K562 (cell line): ENCODE measurements around the gene FOXR1. TPM values are rescaled to one million over a fixed set of nuclear protein-coding genes. Genes with fewer than 3 reads are reported as not detected.

Source experiments
- ATAC-seq: fragments of 200-7000 bp; cut with Tn5 transposase; 3 replicates; pipeline ENCODE4 v1.9.1; 2020; ENCODE audit warnings: moderate library complexity
- BruUV-seq: library from RNA; stranded (reverse); fragments of 400-500 nt; replicated peaks from 2 replicates; lab custom pipeline; 2021; lab: Mats Ljungman, UMichigan
- CTCF ChIA-PET: fragments of 300-600 bp; formaldehyde crosslinking; extraction: SDS; loops from one replicate; lab custom pipeline; 2021; ENCODE audit warnings: low intra/inter-chr PET ratio; lab: Yijun Ruan, JAX
- POLR2A ChIA-PET: fragments of 300-600, 350-650 bp; sonication (Branson Sonifier 250); formaldehyde crosslinking; extraction: SDS; loops from one replicate; lab custom pipeline; 2021; ENCODE audit warnings: antibody characterized with exemption, inconsistent platforms; lab: Yijun Ruan, JAX
- DNase-seq, 4 experiments: peaks; one replicate each; pipeline versions ENCODE4 v3.0.0 to v3.0.0-alpha.2; 2011 to 2018; ENCODE audit warnings: low spot score in 3 of 4, mixed read lengths in 3 of 4; ENCODE audit errors: extremely low read depth in 1 of 4
- FAIRE-seq: peaks from 2 replicates; lab custom pipeline; 2011; peaks lifted over from hg19 to GRCh38; lab: Jason Lieb, UNC
- H2AFZ ChIP-seq: 2 replicates; pipeline ENCODE4 v1.6.0; 2011; ENCODE audit warnings: low read depth, low read length, control low read depth, inconsistent platforms
- H3K27ac ChIP-seq: fragments of 200-600 bp; 3 replicates; pipeline ENCODE4 v1.8.0; 2011; ENCODE audit warnings: low read depth, mild to moderate bottlenecking, control low read depth, inconsistent platforms, low read length, moderate library complexity, mixed read lengths; ENCODE audit errors: extremely low read depth
- H3K27me3 ChIP-seq, 2 experiments: fragments of 300-600 bp in 1 of 2; 2 replicates in 1 of 2; 3 replicates in 1 of 2; pipeline versions ENCODE4 v1.6.0 to v1.8.0; 2011; ENCODE audit warnings: inconsistent platforms in 2 of 2, low read length in 2 of 2, mild to moderate bottlenecking in 1 of 2, mixed read lengths in 1 of 2, moderate library complexity in 1 of 2; ENCODE audit not compliant: control insufficient read depth in 2 of 2, insufficient read depth in 2 of 2
- H3K36me3 ChIP-seq: fragments of 300-600 bp; 3 replicates; pipeline ENCODE4 v1.8.0; 2011; ENCODE audit warnings: mild to moderate bottlenecking, low read length, inconsistent platforms; ENCODE audit not compliant: control insufficient read depth, insufficient read depth
- H3K4me1 ChIP-seq, 2 experiments: fragments of 200-600 bp in 1 of 2; replicated peaks in 1 of 2; 2 replicates in 1 of 2; 3 replicates in 1 of 2; pipeline versions ENCODE4 v1.5.1 to v1.8.0; 2011; ENCODE audit warnings: inconsistent platforms in 2 of 2, low read length in 2 of 2, mild to moderate bottlenecking in 1 of 2, mixed read lengths in 1 of 2, moderate library complexity in 1 of 2; ENCODE audit not compliant: control insufficient read depth in 2 of 2, insufficient read depth in 2 of 2
- H3K4me2 ChIP-seq: 2 replicates; pipeline ENCODE4 v1.6.1; 2011; ENCODE audit warnings: low read length, control low read depth, inconsistent platforms, mixed read lengths; ENCODE audit not compliant: insufficient read depth
- H3K4me3 ChIP-seq: fragments of 200-600 bp; sonication (generic), shearing (Covaris generic); 2 replicates; pipeline ENCODE4 v1.5.1; 2016; ENCODE audit warnings: control low read depth, inconsistent platforms
- H3K79me2 ChIP-seq: fragments of 200-600 bp; 3 replicates; pipeline ENCODE4 v1.8.0; 2011; ENCODE audit warnings: low read length, inconsistent platforms; ENCODE audit not compliant: control insufficient read depth, insufficient read depth
- H3K9ac ChIP-seq, 2 experiments: 2 replicates each; pipeline versions ENCODE4 v1.6.0 to v1.6.1; 2011; ENCODE audit warnings: low read depth in 2 of 2, low read length in 2 of 2, control low read depth in 1 of 2, inconsistent platforms in 1 of 2, mild to moderate bottlenecking in 1 of 2, mixed read lengths in 1 of 2; ENCODE audit not compliant: insufficient read depth in 1 of 2
- H3K9me1 ChIP-seq: one replicate; pipeline ENCODE4 v1.6.0; 2011; ENCODE audit warnings: inconsistent platforms, mild to moderate bottlenecking, low read length, moderate library complexity; ENCODE audit not compliant: control insufficient read depth, insufficient read depth
- H3K9me3 ChIP-seq: replicated peaks from 2 replicates; pipeline ENCODE4 v1.5.1; 2011; ENCODE audit warnings: low read depth, low read length, inconsistent platforms; ENCODE audit not compliant: control insufficient read depth, insufficient read depth
- H4K20me1 ChIP-seq: replicated peaks from 2 replicates; pipeline ENCODE4 v1.6.1; 2011; ENCODE audit warnings: low read length, inconsistent platforms, mixed read lengths; ENCODE audit not compliant: control insufficient read depth, insufficient read depth
- ARID2 ChIP-seq: fragments of 450-650 bp; IDR thresholded peaks from 2 replicates; pipeline ENCODE4 v1.6.1; 2017; ENCODE audit warnings: antibody characterized with exemption, mild to moderate bottlenecking
- CREB3 ChIP-seq: fragments of 450-650 bp; conservative IDR thresholded peaks from 2 replicates; pipeline ENCODE4 v1.6.1; 2016; ENCODE audit warnings: missing genetic modification characterization, low read depth, mild to moderate bottlenecking, missing compliant biosample characterization, moderate library complexity
- MXI1 ChIP-seq: IDR thresholded peaks from 2 replicates; pipeline ENCODE4 v1.6.1; 2011; ENCODE audit warnings: low read depth, mild to moderate bottlenecking, improper control_type of control experiment, low read length
- NFE2L1 ChIP-seq: fragments of 450-650 bp; IDR thresholded peaks from 2 replicates; pipeline ENCODE4 v1.6.1; 2016; ENCODE audit warnings: missing genetic modification characterization, low read depth, mild to moderate bottlenecking, missing compliant biosample characterization, moderate library complexity, borderline replicate concordance
- RBM15 ChIP-seq: fragments of 200-400 bp; formaldehyde crosslinking; IDR thresholded peaks from 2 replicates; pipeline ENCODE4 v1.6.1; 2018; ENCODE audit warnings: mild to moderate bottlenecking, low read length, moderate library complexity; ENCODE audit not compliant: insufficient read depth
- RFX1 ChIP-seq: fragments of 450-650 bp; IDR thresholded peaks from 2 replicates; pipeline ENCODE4 v1.6.1; 2016; ENCODE audit warnings: mild to moderate bottlenecking, moderate library complexity
- SMARCB1 ChIP-seq: IDR thresholded peaks from 2 replicates; pipeline ENCODE4 v1.6.1; 2011; ENCODE audit warnings: improper control_type of control experiment, low read depth; ENCODE audit not compliant: insufficient read length
- SNRNP70 ChIP-seq: fragments of 200-400 bp; formaldehyde crosslinking; optimal IDR thresholded peaks from 2 replicates; pipeline ENCODE3; 2017; ENCODE audit warnings: low read depth, low read length
- STAG1 ChIP-seq: sonication (generic); formaldehyde crosslinking; IDR thresholded peaks from 2 replicates; pipeline ENCODE4 v1.5.0; 2020; ENCODE audit warnings: missing genetic modification reagents, borderline replicate concordance
- WGBS: fragments of 100-300 bp; shearing (Covaris generic); methylation state at CpG from one replicate; pipeline ENCODE4 v1.1.6; 2016; ENCODE audit warnings: low coverage, mixed read lengths; ENCODE audit not compliant: insufficient coverage; ENCODE audit errors: missing lambda C conversion rate; 5-methylcytosine and 5-hydroxymethylcytosine counted together
- in situ Hi-C: fragments of 300-500 bp; cut with MboI; formaldehyde crosslinking; loops from 4 replicates; pipeline ENCODE4 v1.15.0; 2018; ENCODE audit warnings: inconsistent platforms, mixed read lengths
- intact Hi-C: fragments of 100-400 bp; cut with micrococcal nuclease; formaldehyde crosslinking; loops from 2 replicates; pipeline ENCODE4 v1.14.2; 2022
- polyA plus RNA-seq, 8 experiments: library from polyadenylated mRNA; depleted of rRNA in 4 of 8; stranded (reverse) in 5 of 8; unstranded in 3 of 8; fragments of >200 nt; fragmentation: Nextera tagmentation in 2 of 8; fragmentation: Illumina TruSeq in 1 of 8; extraction: Ambion mirVana in 2 of 8; extraction: Trizol in 1 of 8; gene quantifications; 2 replicates each; pipeline versions ENCODE4 v1.2.1 to v1.2.3, GENCODE V29; 2011 to 2014; ENCODE audit warnings: inconsistent platforms in 1 of 8, missing spikeins in 1 of 8
- total RNA-seq, 7 experiments: library from RNA; depleted of rRNA in 6 of 7; stranded (reverse); fragments of >200 nt in 6 of 7; fragmentation: Illumina TruSeq in 2 of 7; extraction: Trizol in 2 of 7; gene quantifications; 2 replicates each; pipeline versions ENCODE4 v1.2.1 to v1.2.3, GENCODE V29; 2011 to 2021; ENCODE audit warnings: low replicate concordance in 1 of 7
- TF ChIP-seq, protein P1 (sequence below): sonication (generic); formaldehyde crosslinking; IDR thresholded peaks from 2 replicates; pipeline ENCODE4 v1.4.0; 2020; ENCODE audit warnings: mild to moderate bottlenecking, missing genetic modification reagents
- TF ChIP-seq, protein P2 (sequence below): IDR thresholded peaks from 2 replicates; pipeline ENCODE4 v1.6.1; 2014; ENCODE audit warnings: antibody characterized with exemption

Gene FOXR1
- total and polyA plus RNA-seq, 9 of the 15 experiments (the other 6 are each of a cell fraction or from before 2014, with no cell fraction given): not detected

- Histone ChIP-seq H3K9me1 (no peaks in the 10 kb centered on the region), H2AFZ (no peak overlapping the region), H3K79me2 (no peaks in the 10 kb centered on the region), H3K27me3 (peaks cover 10 to 30% of the 10 kb centered on the region in 2 experiments; a peak in 4 of 5 replicates), H3K4me2 (no peak overlapping the region), H3K4me1 (no peaks in the 10 kb centered on the region), H3K4me3 (no peak overlapping the region), H3K27ac (no peak overlapping the region), H3K36me3 (no peaks in the 10 kb centered on the region), H4K20me1 (no peaks in the 10 kb centered on the region), H3K9me3 (no peaks in the 10 kb centered on the region), H3K9ac (no peak overlapping the region)
- intact Hi-C loops: no loop called here
- ATAC-seq (no peak), DNase-seq (no peak), FAIRE-seq (no peak)
- TF ChIP-seq ARID2 (no peak), CREB3 (tag) (no peak)
- 2% methylated on average over 3 of the region's 3 CpGs for WGBS
- in situ Hi-C loops: no loop called here
- CTCF ChIA-PET: interaction anchor here (0.6 kb wide), 1 partner anchor 534 kb away, joined by 3 read pairs; no protein-coding TSS in a partner anchor
- POLR2A ChIA-PET: interaction anchor here (0.7 kb wide), 1 partner anchor 33 kb away, joined by 3 read pairs; no protein-coding TSS in a partner anchor
- no TSS peak for BruUV-seq
Observed at GRCh38 chr11:118948000-118948399, 23.6 kb upstream of the FOXR1 start.

- CTCF ChIA-PET: no interaction called here
- FAIRE-seq: peak; percentile 65
- TF ChIP-seq RBM15 (no peak), SMARCB1 (no peak), MXI1 (0 out of 2 replicates have a peak, but pooled peaks have one; percentile 46), STAG1 (no peak), NFE2L1 (tag) (no peak), SNRNP70 (no peak), RFX1 (peak; percentile 95)
- TF ChIP-seq, protein P1, sequence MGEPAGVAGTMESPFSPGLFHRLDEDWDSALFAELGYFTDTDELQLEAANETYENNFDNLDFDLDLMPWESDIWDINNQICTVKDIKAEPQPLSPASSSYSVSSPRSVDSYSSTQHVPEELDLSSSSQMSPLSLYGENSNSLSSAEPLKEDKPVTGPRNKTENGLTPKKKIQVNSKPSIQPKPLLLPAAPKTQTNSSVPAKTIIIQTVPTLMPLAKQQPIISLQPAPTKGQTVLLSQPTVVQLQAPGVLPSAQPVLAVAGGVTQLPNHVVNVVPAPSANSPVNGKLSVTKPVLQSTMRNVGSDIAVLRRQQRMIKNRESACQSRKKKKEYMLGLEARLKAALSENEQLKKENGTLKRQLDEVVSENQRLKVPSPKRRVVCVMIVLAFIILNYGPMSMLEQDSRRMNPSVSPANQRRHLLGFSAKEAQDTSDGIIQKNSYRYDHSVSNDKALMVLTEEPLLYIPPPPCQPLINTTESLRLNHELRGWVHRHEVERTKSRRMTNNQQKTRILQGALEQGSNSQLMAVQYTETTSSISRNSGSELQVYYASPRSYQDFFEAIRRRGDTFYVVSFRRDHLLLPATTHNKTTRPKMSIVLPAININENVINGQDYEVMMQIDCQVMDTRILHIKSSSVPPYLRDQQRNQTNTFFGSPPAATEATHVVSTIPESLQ: no peak
- TF ChIP-seq, protein P2, sequence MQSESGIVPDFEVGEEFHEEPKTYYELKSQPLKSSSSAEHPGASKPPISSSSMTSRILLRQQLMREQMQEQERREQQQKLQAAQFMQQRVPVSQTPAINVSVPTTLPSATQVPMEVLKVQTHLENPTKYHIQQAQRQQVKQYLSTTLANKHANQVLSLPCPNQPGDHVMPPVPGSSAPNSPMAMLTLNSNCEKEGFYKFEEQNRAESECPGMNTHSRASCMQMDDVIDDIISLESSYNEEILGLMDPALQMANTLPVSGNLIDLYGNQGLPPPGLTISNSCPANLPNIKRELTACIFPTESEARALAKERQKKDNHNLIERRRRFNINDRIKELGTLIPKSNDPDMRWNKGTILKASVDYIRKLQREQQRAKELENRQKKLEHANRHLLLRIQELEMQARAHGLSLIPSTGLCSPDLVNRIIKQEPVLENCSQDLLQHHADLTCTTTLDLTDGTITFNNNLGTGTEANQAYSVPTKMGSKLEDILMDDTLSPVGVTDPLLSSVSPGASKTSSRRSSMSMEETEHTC: no peak
Observed at GRCh38 chr11:118953265-118953664, 18.3 kb upstream of the FOXR1 start.

More at GRCh38 chr11:118953265-118953664, 18.3 kb upstream of the FOXR1 start:
- Histone ChIP-seq H4K20me1 (no peaks in the 10 kb centered on the region; the same call in none of the 2 replicates), H3K4me3 (no peak overlapping the region), H3K36me3 (no peaks in the 10 kb centered on the region), H3K27ac (no peak overlapping the region), H3K4me2 (no peak overlapping the region), H3K4me1 (peaks cover 0 to 14% of the 10 kb centered on the region in 2 experiments; a peak in 3 of 5 replicates), H3K9ac (no peak overlapping the region), H2AFZ (no peak overlapping the region), H3K27me3 (peaks cover 14 to 33% of the 10 kb centered on the region in 2 experiments; a peak in 4 of 5 replicates), H3K9me3 (no peaks in the 10 kb centered on the region), H3K9me1 (no peaks in the 10 kb centered on the region), H3K79me2 (no peaks in the 10 kb centered on the region)
- in situ Hi-C loops: no loop called here
- intact Hi-C loops: loop anchor here (10.0 kb wide), 1 partner anchor 298 kb away; no protein-coding TSS in a partner anchor
- no TSS peak for BruUV-seq
- ATAC-seq: peak; percentile 57
- POLR2A ChIA-PET: interaction anchor here (0.6 kb wide), 1 partner anchor 8 kb away, joined by 4 read pairs; no protein-coding TSS in a partner anchor
- 0% methylated on average over 2 of the region's 6 CpGs for WGBS
- peak in 3 of 4 experiments; percentile 39 to 59 (median 42) for DNase-seq
